Stimulated activated CD4-positive, alpha-beta T cell treated with anti-CD3 and anti-CD28 coated beads, Interleukin-15, amount 100 ng/mL, for 48 hours (primary cell): ENCODE measurements around the gene KIAA1217.
"Not testable (repeated sequence)": the region's sequence is repeated elsewhere in the genome, so short reads cannot be mapped to it uniquely, and the experiment has no call there.

Experiments used
- DNase-seq, 2 donors: peaks; one replicate each; pipeline ENCODE4 v3.0.0-alpha.2; 2020; ENCODE audit warnings: low read depth in 2 of 2

KIAA1217 gene

DNA sequence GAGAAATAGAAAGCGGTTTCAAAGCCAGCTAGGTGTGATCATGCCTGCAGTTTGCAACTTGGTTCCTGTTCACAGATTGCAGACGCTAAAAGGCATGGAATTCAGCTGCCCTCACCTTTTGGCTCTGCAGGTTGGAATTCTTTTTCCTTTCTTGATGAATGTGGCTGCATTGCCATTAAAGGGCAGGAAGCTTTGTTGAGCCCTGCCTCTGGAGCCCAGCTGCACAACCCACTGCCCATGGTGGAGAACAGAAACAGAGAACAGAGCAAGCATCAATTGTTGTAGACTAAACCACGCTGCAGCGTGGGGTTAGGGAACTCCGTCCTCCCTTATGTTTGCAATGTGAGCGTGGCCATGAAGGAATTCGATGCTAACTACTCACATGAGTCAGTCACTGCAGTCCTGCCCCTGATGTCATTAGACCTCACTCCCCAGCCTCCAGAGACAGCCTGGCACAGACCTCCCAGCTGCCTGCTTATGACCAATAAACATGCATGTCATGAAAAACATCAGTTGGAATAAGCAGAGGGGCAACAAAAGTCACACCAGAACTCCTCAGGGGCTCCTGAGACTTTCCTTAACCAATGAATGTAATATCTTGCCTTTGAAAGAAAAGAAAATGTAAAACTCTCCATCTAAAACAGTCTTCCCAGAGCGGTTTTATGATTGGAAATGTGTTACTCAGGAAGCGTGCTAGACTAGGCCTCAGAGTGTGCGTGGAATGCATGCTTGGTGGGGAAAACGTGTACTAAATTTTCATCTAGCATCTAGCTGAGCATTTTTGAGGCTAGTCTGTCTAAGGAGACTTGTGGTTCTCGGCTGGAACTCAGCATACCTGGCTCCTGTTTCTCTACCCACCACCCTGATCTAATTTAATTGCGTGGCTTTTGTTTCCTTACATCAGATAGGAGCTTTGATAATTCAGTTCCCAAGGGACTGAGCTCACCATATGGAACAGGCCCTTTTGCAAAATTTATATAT, 232.2 kb downstream of the KIAA1217 start:
- DNase-seq = no peak

DNA sequence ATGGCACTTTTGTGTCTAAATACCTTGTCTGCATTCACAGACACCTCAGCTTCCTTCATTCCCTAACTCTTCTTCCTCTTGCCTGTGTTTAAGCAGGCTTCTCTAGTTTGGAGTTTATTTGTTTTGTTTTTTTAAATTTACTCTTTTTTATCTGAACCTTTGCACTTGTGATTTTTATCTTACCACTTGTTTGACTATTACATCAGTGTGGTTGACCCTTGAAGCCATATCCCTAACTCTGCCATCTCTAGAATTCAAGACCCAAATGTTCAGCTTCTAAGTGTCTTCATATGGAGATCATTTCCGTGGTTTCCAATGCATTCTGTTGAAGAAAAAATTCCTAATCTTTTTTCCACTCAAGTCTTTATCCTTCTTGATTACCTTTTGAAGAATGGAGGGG, 233.3 kb downstream of the KIAA1217 start:
- DNase-seq = no peak

DNA sequence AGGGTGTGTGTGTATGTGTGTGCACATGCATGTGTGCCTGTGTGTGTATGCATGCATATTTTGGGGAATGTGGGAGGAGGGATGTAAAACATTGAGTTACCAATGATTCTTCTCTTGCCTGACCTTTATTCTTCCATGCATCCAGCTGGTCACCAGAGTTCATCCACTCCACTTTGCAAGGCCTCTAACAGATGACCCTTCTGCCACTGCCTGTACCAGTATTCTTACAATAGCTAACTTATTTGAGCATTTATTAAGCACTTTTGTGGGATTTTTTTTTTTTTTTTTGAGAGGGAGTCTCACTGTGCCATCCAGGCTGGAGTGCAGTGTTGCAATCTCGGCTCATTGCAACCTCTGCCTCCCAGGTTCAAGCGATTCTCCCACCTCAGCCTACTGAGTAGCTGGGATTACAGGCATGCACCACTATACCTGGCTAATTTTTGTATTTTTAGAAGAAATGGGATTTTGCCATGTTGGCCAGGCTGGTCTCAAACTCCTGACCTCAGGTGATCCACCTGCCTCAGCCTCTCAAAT, 233.8 kb downstream of the KIAA1217 start:
- not testable (repeated sequence) for DNase-seq

DNA sequence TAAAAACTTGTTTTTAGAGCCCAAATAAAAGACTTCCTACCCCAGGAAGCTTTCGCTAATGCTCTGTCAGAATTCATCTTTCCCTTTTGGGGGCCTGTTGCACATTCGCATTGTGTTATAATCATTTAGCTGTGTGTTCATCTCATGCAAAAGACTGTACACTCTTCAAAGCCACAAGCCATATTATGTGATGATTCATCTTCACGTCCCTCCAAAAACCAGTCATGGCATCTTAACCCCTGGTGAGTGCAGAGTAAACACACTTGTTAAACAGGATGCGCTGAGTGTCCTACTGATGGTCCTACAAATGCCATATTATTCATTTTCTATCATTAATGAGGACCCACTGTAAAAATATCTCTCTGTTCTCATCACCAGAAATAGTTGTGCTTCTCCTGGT, 235.4 kb downstream of the KIAA1217 start:
- DNase-seq = no peak

DNA sequence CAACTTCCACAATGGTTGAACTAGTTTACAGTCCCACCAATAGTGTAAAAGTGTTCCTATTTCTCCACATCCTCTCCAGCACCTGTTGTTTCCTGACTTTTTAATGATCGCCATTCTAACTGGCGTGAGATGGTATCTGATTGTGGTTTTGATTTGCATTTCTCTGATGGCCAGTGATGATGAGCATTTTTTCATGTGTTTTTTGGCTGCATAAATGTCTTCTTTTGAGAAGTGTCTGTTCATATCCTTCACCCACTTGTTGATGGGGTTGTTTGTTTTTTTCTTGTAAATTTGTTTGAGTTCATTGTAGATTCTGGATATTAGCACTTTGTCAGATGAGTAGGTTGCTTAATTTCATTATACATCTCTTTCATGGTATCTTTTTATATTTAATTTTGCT, 237.0 kb downstream of the KIAA1217 start:
- not testable (repeated sequence) for DNase-seq

DNA sequence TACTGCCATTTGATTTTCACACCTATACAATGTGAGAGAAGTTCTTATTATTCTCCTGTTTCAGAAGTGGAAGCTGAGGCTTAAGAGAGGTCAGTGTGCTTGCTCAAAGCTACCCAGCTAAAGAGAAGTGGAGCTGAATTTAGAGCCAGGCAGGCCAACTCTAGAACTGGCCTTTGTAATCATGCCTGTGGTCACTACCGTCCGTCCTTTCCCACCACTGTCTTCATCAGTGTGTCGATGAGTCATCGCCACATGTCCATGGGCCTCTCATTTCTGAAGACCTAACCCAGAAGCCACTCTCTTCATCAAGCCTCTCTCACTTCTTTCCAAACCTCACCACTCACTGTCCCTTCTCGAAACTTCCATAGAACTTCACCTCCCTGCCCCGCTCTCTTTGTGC, 237.8 kb downstream of the KIAA1217 start:
- DNase-seq = no peak

DNA sequence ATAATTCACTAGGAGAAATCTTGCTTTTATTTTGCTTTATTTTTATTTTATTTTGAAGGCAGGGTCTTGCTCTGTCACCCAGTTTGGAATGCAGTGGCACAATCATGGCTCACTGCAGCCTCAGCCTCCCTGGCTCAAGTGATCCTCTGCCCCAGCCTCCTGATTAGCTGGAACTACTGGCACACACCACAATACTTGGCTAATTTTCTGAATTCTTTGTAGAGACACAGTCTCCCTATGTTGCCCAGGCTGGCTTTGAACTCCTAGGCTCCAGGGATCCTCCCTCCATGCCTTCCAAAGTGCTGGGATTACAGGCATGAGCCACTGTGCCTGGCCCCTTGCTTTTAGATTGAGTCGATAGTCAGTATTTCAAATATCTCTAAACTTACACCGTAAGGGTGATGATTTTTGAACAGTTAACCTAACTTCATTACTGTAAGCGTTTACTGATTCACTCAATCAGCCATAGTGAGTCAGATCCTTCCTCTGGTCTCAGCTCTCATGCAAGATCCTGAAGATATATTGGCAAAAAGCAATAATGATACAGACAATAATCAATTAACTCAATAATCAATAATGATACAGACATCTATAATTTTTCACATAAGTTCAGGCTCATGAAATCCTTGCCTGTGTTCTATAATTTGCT, 239.5 kb downstream of the KIAA1217 start:
- no peak for DNase-seq

DNA sequence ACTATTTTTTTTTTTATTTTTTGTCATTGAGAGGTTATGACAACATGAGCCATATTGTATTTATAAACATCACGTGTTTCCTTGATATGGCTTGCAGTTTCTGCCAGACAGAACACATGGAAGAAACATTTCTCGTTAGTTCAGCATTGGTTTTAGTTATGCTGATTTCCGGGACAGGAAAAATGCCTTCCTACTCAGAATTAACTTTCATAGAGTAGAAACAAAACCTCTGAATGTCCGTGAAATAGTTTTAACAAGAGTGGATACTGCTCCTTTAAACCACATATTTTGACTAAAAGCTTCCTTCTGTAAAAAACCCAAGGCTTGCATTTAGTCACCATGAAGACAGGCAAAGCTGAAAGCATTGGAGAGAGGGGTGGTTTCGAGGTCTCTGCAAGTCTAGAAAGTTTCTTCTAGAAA, 240.4 kb downstream of the KIAA1217 start:
- no peak for DNase-seq

DNA sequence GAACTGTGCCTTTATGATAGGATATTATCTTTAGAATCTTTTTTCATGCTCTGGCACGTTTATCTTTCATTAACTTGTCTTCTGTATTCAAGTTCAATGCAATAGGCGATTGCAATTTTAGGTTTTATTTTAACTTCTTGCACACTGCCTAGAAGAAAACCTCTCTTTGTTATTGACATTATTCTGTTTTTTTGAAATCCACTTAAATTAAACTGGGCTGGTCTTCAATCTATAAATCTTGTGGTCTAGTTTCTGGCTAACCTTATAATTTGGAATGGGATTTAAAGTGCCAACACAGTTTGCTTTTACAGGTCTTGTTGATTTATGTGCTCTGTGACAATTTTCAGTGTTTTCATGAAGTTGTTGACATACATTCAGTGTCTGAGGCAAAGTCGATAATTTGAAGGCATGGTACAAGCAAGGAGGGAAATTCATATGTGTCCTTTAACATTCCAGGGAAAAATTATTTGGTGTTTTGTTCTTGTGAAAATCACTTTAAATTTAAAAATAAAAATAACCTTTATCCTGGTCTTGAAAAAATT, 240.9 kb downstream of the KIAA1217 start:
- no peak for DNase-seq

DNA sequence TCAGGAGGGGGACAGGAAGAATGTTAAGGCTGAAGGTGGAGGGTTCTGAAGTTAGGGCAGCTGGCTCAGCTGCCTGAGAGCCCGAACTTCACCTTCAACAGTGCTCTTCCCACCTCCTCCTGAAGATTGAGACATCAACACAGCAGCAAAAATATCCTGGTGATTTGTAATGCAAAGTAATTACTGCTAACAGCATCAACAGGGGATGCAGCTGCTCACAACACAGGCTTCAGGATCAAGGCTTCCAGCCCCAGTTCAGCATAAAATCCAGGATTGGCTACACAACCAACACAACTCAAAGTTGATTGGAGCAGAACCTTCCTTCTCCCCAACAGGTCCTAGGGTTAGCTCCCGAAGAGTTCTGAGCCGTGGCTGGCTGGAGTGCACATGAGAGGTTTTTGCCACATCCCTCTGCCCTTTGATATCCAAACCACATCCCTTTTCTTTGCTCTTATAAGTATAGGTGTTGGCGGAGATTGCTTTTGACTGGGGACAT, 242.4 kb downstream of the KIAA1217 start:
- no peak for DNase-seq

DNA sequence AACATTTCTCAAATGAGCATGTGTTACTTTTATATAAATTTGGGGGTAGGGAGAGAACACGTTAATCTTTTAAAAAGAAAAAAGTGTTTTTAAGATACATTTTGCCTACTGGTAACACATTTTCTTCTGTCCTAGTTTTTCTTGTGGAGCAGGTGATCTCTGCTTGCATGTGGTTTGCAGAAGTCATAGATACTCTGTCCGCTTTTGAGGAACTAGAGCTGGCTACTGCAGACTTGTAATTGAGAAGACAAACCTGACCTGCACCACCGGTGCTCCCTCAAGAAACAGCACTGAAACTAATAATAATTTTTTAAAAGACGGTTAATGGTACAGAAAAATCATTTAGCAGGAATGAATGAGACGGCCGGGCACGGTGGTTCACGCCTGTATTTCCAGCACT, 243.1 kb downstream of the KIAA1217 start:
- no peak for DNase-seq

DNA sequence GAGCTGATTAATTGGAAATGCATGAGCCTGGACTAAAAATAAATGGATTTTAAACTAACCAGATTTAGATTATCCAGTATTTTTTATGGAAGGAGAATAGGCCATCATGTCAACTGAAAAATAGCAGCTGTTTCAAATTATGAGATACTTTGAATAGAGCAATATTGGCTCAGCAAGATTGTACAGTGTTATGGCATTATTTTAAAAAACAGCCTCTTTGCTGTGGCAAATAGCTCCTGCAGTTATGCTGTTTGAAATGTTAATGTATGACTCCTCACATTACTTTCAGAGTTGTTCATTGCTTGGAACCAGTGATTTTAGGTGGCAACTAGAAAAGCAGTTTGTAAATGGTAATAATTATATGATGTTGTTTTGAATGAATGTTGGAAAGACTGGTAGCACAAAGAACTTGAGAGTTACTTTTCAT, 244.5 kb downstream of the KIAA1217 start:
- no peak for DNase-seq

DNA sequence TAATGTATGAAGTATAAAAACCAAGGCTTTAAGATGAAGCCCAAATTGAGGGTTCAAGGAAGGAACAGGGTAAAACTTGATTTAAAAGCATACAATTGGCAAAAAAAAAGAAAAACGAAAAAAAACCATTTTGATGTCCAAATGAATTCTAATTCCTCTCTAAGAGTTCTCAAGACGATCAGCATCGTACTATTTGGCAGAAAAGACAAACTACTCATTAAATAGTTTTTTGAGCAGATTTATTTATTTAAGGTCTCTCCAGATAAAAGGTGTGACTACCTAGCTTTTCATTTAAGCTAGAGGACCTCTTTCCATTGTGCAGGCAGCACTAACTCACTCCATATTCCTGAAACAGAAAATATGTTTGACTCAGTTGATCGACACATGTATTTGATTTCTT, 245.0 kb downstream of the KIAA1217 start:
- no peak for DNase-seq

DNA sequence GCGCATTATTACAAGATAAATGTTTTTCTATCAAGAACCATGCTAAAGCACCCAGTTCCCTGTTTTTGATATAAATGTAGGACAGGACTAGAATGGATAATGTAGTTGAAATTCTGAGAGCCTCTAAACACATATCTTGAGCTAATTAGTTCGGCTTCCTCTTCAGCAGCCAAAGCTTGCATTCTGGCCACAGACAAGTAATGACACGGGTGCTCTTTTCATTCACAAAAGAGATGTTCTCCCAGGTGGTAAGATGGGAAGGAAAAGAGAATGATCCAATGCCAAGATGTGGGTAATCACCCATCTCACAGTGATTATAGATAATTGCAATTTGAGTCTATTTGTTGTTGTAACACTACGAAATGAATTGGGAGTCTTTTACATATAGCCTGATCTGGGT, 246.5 kb downstream of the KIAA1217 start:
- DNase-seq = no peak

DNA sequence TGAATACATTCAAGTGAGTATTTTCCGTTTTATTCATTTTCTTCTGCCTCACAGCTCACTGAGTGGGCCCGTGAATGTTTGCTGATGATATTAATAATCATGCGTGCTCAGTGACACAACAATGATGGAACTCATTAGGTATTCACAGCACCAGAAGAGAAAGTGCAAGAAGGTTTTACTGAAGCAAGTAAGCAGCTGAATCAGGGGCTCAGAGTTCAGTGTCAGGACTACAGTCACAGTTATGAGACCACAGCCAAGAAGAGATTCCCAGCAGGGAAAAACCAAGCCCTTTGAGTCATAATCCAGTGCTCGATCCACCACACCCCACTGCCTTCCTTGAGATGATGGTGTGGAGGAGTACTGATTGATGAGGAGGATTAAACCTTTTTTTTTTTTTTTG, 247.4 kb downstream of the KIAA1217 start:
- DNase-seq = no peak

DNA sequence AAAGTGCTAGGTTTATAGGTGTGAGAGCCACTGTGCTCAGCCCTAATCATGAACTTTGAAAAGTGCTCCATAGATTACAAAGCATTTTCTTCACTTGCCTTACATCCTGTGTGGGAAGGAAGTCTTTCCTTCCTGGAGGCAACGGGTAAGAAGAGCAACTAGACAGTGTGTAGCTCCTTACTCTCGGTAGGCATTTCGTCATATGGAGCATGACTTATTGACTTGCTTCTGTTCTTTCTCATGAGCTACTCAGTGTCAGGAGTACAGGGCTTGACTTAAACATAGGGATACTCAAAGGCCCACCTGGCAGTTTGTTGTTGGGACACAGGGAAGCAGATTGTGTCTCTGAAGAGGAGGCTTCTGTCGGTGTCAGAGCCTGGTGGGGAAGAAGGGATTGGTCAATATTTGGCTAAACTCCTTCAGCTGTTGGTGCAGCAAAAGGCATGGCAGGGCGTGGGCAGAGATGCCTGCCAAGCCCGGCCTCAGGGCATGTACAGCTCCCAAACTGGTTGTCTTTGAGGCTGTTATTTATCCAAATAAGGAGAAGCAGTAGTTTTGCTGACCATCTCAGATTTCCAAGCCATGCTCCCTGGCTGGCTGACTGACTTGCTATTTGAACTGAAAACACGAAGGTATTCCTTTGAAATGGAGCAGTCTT, 248.9 kb downstream of the KIAA1217 start:
- no peak for DNase-seq

DNA sequence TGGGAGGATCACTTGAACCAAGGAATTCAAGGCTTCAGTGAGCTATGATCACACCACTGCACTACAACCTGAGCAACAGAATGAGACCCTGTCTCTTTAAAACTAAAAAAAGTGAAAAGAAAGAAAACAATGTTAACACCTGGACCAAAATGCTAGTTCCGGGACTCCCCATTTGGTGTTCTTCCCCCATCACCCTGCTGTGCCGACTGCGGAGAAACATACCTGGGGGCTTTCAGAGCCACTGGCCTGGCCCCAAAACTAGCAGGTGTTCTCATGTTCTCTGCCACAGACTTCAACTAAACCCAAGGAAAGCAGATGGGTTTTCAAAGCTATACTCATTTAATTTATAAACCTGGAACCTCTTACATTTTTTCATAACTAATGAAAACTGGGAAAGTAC, 250.9 kb downstream of the KIAA1217 start:
- no peak for DNase-seq

DNA sequence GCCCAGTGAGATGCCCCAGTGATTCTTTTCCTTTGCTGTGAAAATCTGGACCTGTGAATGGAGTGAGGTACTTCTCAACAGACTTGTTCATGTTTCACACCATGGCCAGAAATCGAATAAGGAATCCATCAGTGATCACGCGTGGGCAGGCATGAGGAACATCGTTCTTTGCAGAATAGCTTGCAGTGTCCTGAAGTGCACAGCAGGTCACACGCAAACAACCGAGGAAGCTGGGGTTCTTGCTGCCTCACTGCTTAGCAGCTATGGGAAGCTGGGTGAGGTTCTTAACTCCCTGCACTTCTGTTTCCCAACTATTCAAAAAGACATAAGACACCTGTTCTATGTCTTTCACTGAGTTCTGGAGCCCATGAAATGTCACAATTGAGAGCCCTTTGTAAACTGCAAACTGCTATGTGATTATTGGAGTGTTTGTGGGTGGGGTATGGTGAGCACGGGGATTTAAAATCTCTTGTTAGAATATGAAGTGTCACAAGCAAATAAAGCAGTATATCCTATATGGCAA, 253.4 kb downstream of the KIAA1217 start:
- no peak for DNase-seq

DNA sequence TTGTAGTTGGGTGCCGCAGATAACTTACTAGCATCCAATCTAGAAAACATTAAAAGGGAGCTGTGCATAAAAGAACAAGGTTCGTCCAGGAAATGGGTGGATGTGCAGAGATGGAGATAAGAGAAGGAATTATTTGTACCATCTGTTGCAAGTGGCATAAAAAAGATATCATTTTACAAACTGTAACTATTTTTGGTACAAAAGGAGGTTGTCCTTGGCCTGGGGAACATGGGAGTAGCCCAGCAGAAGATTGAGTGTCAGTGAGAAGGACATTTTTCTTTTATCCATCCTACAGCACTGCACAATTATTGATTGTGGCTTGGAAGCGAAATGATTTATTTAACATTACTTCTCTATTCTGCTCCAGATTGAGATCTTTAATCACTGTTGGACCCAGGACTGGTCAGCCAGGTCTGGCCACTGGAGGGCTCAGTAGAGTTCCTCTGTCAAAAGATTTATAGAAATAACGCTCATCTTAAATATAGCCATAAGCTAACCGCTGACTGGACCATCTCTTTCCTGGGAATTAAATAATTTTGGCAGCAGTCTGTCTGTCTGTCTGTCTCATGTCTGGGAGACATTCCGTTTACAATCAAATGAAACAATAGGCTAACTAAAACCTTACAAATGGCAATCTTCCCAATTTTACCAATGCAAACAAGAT, 254.1 kb downstream of the KIAA1217 start:
- no peak for DNase-seq

DNA sequence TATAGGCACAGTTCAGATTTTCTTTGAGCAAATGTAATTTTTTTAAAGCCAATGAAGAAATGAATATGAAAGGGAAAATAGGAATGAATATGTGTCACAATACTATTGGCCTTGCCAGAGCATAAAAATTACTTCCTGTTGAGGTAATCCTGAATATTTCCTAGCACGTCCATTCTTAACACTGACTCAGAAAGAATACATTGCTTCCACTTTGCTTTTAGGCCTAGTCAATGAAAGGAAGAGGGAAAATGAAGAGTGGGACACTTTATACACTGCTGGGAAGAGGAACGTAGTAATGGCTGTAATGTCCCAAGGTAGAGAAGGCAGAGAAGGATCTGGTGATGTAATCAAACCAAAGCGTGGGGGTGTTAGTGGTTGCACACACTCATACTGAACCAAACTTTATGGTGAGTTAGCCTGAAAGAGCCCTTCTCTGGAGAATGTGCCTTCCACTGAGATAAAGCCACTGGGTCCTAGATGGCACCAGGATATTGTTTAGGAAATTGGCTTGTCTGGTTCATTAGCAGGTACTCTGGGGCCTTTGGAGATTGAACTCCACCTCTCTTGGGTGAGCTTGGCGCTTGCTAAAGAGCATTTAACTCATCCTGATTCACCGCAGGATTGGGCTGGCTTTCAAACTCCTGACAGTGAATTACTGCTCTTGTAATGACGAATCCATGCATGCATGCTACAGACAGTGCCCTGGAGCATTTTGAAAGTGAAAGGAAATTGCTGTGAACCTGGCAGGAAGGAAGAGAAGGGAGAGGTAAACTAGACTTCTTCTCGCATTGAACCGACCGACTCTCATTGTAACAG, 254.9 kb downstream of the KIAA1217 start:
- no peak for DNase-seq
